ENCODE data around the gene DACT2. TPM values are rescaled to one million over a fixed set of nuclear protein-coding genes. Genes with fewer than 3 reads are reported as not detected.

DACT2 gene
- total and polyA plus RNA-seq, 9 of the 15 experiments (the other 6 are each of a cell fraction or from before 2014, with no cell fraction given), result not detected

DNA sequence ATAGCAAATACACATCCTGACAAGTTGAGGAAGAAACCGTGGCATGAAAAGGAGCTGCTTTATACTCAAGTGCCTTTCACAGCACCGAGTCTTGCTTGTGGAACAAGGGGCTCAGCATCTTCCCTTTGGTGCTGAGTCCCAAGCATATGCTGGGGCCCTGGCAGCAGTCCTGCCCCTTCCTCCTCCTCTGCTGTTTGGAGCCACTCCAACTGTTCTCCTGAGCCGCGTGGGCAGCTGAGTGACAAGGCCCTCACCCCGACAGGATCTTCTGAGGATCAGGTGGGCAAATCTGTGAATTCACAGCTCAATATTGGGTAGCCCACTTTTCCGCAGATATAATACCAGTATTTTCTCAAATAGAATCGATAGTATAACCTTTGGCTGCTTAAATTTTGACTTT lies 24.7 kb downstream of the DACT2 start (continued):
- TF ChIP-seq, protein P1, sequence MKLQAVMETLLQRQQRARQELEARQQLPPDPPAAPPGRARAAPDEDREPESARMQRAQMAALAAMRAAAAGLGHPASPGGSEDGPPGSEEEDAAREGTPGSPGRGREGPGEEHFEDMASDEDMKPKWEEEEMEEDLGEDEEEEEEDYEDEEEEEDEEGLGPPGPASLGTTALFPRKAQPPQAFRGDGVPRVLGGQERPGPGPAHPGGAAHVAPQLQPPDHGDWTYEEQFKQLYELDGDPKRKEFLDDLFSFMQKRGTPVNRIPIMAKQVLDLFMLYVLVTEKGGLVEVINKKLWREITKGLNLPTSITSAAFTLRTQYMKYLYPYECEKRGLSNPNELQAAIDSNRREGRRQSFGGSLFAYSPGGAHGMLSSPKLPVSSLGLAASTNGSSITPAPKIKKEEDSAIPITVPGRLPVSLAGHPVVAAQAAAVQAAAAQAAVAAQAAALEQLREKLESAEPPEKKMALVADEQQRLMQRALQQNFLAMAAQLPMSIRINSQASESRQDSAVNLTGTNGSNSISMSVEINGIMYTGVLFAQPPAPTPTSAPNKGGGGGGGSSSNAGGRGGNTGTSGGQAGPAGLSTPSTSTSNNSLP (IDR thresholded peaks at IDR 0.05; ENCODE audit: borderline replicate concordance, low read depth, low read length), result no peak

DNA sequence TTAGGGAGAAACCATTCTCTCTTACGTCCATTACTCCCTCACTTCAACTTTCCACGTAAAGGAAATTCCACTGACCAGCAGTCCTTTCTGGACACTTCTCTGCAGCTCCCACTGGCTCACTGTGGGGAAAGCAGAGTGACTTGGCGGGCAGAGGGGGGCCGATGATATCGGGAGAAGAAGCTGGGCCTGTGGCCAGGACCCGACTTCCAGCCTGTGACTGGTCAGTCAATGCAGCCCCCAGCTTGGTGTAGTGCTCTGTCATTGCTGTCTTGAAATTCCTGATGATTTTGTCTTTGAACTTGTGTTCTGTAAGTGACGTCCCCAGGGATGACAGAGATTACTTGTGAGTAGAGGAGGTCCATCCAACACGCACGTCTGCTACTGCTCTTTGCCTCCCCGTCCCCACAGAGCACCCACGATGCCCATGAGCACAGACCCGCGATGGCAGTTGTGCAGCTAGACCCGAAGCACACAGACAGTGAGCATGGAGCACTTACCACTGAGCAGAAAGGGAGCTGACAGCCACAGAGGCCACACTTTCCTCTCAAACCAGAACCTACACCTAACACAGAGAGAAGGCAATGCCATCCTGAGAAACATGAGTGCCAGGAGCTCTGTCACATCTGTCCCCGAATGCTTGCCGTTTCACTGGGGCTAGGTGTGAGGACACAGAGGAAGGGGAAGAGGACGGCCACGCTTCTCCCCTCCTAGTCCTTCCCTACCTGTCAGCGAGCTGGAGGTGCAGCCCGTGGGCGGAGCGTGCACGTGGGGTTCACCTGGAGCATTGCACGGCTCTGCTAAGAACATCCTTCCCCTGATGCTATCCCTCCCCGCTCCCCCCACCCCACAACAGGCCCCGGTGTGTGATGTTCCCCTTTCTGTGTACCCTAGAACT lies 25.7 kb downstream of the DACT2 start:
- Histone ChIP-seq H3K4me2 (ENCODE audit: insufficient read depth, low read length) (no peak overlapping the region), H3K4me1 (replicated peaks in 1 of 2; ENCODE audit: control insufficient read depth in 2 of 2, insufficient read depth in 2 of 2, low read length in 2 of 2) (no peaks in the 10 kb centered on the region), H4K20me1 (replicated peaks; ENCODE audit: control insufficient read depth, insufficient read depth, low read length) (no peaks in the 10 kb centered on the region), H3K9me1 (ENCODE audit: control insufficient read depth, insufficient read depth, low read length) (no peaks in the 10 kb centered on the region), H3K79me2 (ENCODE audit: control insufficient read depth, insufficient read depth, low read length) (no peaks in the 10 kb centered on the region), H3K4me3 (no peak overlapping the region), H2AFZ (ENCODE audit: low read depth, low read length) (no peak overlapping the region), H3K27me3 (ENCODE audit: control insufficient read depth in 2 of 2, insufficient read depth in 2 of 2, low read length in 2 of 2) (peaks cover 19 to 43% of the 10 kb centered on the region in 2 experiments), H3K36me3 (ENCODE audit: control insufficient read depth, insufficient read depth, low read length) (no peaks in the 10 kb centered on the region), H3K9me3 (replicated peaks; ENCODE audit: control insufficient read depth, insufficient read depth, low read depth, low read length) (no peaks in the 10 kb centered on the region), H3K9ac (ENCODE audit: insufficient read depth in 1 of 2, low read depth in 2 of 2, low read length in 2 of 2) (no peak overlapping the region; a peak in 1 of 4 replicates), H3K27ac (ENCODE audit: extremely low read depth, low read depth, low read length) (no peak overlapping the region)
- no peak for FAIRE-seq
- intact Hi-C loops (cut with micrococcal nuclease) (no loop called here), in situ Hi-C loops (cut with MboI) (no loop called here)
- ATAC-seq, result no peak
- ChIA-PET CTCF (ENCODE audit: low intra/inter-chr PET ratio) (no interaction called here), POLR2A (interaction anchor here (1.0 kb wide), 1 partner anchor 11 kb away, joined by 5 read pairs; no protein-coding TSS in a partner anchor)
- BruUV-seq (replicated peaks), result no TSS peak
- DNase-seq (ENCODE audit: extremely low read depth in 1 of 4, low spot score in 3 of 4), result no peak
- WGBS (ENCODE audit: insufficient coverage, low coverage, missing lambda C conversion rate), result 1% methylated on average over 24 of the region's 26 CpGs
- TF ChIP-seq TAF15 (IDR thresholded peaks at IDR 0.05; ENCODE audit: low read depth, low read length) (no peak), SRSF1 (IDR thresholded peaks at IDR 0.05; ENCODE audit: low read depth, low read length) (no peak), CREBBP (IDR thresholded peaks at IDR 0.05; ENCODE audit: low read depth, low read length) (no peak), TAL1 (IDR thresholded peaks at IDR 0.05) (no peak), RB1 (IDR thresholded peaks at IDR 0.05; ENCODE audit: low read depth) (no peak), ZKSCAN1 (IDR thresholded peaks at IDR 0.05; ENCODE audit: low read depth, low read length) (no peak), SAP30 (IDR thresholded peaks at IDR 0.05; ENCODE audit: borderline replicate concordance, insufficient read depth, low read depth, low read length, poor library complexity, severe bottlenecking) (no peak), CC2D1A (IDR thresholded peaks at IDR 0.05) (no peak)
- TF ChIP-seq, protein P2, sequence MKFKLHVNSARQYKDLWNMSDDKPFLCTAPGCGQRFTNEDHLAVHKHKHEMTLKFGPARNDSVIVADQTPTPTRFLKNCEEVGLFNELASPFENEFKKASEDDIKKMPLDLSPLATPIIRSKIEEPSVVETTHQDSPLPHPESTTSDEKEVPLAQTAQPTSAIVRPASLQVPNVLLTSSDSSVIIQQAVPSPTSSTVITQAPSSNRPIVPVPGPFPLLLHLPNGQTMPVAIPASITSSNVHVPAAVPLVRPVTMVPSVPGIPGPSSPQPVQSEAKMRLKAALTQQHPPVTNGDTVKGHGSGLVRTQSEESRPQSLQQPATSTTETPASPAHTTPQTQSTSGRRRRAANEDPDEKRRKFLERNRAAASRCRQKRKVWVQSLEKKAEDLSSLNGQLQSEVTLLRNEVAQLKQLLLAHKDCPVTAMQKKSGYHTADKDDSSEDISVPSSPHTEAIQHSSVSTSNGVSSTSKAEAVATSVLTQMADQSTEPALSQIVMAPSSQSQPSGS (CRISPR knock-in tag; IDR thresholded peaks at IDR 0.05), result no peak
- TF ChIP-seq, protein P3, sequence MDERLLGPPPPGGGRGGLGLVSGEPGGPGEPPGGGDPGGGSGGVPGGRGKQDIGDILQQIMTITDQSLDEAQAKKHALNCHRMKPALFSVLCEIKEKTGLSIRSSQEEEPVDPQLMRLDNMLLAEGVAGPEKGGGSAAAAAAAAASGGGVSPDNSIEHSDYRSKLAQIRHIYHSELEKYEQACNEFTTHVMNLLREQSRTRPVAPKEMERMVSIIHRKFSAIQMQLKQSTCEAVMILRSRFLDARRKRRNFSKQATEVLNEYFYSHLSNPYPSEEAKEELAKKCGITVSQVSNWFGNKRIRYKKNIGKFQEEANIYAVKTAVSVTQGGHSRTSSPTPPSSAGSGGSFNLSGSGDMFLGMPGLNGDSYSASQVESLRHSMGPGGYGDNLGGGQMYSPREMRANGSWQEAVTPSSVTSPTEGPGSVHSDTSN (CRISPR knock-in tag; IDR thresholded peaks at IDR 0.05; ENCODE audit: low read depth), result no peak
- TF ChIP-seq, protein P3 (tag; conservative IDR thresholded peaks at IDR 0.05; ENCODE audit: low read depth), result no peak
